DMS 273 (cell line): ENCODE measurements around the gene GRHL1.
"Not testable (repeated sequence)": the region's sequence is repeated elsewhere in the genome, so short reads cannot be mapped to it uniquely, and the experiment has no call there.

Experiments
- DNase-seq: peaks from one replicate; lab custom pipeline; 2025; ENCODE audit not compliant: unreplicated experiment; lab: John Stamatoyannopoulos, UW

The GRHL1 gene

GRCh38 chr2:9951522-9952285 lies at the start of gene GRHL1:
Gene GRHL1 (plus strand): TSS chr2:9951693. CDS start chr2:9951834, 141 bp downstream.
- DNase-seq: peak; percentile 98

- DNase-seq: no peak
These were observed 46.1 kb upstream of the GRHL1 start for GRCh38 chr2:9905413-9905812.

GRCh38 chr2:9907402-9907801 lies 44.1 kb upstream of the GRHL1 start:
- no peak for DNase-seq

DNA sequence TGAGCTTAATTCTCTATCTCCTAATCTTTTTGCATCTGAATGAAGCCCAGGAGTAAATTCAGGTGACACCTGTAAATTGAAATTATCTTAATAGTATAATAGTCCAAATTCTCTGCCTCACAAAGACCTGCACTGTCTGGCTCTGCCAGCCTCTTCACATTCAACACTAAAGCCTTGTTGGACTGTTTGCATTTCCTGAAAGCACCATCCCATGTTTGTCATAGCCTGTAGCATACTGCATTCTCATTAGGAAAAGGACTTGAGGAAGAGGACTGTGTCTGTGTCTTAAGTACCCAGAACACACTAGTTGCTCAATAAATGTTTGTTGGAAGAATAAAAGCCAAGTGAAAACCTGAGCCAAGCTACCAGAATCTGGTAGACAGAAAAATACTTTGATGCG lies 42.9 kb upstream of the GRHL1 start:
- no peak for DNase-seq

GRCh38 chr2:9909106-9909505 lies 42.4 kb upstream of the GRHL1 start:
- DNase-seq: no peak

GRCh38 chr2:9910699-9911098 lies 40.8 kb upstream of the GRHL1 start:
- no peak for DNase-seq

DNA sequence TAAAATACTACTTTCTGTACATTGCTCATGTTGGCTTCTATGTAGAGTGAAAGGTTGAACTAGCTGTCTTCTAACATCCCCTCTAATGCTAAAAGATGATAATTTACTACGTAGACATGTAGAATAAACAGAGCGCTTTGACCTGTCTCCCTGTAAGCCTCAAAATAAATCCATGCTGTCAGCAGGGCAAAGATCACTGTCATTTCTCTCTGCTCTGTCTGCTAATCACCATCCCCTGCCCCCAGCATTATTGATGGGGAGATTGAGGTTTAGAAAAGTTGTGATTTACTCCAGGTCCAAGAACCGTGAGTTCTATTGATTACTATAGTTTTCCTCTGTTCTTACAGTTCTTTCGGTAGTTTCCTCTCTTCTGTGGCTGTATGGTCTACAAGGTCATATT lies 39.0 kb upstream of the GRHL1 start:
- DNase-seq: no peak

GRCh38 chr2:9914384-9915065 lies 37.0 kb upstream of the GRHL1 start:
- DNase-seq: peak; percentile 57

DNA sequence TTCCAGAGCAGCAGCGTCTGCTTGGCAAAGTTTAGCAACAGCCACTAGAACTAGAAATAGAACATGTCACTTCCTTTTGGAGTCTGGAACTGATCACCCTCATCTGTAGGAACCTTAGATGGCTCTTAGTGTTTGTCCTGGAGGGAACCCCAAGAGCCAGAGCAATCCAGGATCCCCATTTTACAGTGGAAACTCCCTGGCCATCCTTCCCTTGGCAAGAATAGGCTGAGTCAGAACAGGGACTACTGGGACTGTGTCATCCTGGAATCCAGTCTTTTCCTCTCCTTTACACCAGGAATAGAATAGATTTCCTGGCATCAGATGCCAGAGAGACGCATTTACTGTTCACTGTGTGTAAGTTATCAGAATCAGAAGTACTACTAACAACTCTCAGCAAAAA lies 33.2 kb upstream of the GRHL1 start:
- no peak for DNase-seq

DNA sequence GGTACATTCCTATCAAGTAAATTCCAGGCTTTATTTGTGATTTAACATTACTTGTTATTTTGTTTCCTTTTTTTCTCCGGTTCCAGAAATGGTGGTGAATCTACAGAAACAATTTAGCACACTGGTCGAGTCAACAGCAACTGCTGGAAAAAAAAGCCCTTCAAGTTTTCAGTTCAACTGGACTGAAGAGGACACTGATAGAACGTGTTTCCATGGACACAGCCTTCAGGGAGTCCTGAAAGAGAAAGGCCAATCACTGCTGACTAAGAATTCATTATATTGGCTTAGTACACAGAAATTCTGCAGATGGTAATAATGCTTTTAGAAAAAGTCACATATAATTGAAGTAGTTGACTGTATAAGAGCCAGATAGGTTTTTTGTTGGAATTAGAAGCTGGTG lies 32.0 kb upstream of the GRHL1 start:
- DNase-seq: no peak

DNA sequence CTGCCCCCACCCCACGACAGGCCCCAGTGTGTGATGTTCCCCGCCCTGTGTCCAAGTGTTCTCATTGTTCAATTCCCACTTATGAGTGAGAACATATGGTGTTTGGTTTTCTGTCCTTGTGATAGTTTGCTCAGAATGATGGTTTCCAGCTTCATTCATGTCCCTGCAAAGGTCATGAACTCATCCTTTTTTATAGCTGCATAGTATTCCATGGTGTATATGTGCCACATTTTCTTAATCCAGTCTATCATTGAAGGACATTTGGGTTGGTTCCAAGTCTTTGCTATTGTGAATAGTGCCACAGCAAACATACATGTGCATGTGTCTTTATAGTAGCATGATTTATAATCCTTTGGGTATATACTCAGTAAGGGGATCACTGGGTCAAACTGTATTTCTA lies 24.5 kb upstream of the GRHL1 start:
- DNase-seq: not testable (repeated sequence)

GRCh38 chr2:9937258-9937657 lies 14.2 kb upstream of the GRHL1 start:
- DNase-seq: no peak

DNA sequence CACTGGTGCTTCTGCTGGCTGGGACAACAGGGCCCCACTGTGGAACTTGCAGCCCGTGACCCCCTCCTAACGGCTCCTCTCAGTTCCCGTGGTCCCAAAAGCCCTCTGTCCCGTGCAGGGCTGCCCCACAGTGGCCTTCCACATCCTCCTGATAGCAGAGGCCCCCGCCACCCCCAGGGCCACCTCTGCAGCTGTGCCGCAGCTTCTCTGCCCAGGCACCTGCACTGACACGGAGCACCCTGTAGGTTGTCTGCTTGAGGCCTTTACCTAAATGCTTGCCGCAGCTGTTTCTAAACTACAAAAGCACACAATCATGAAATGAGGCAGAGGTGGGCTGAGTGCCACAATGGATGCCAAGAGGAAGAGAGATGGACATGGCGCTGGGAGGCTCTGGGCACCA lies 13.5 kb upstream of the GRHL1 start:
- DNase-seq: no peak

GRCh38 chr2:9939587-9940485 lies 11.7 kb upstream of the GRHL1 start:
- DNase-seq: no peak

DNA sequence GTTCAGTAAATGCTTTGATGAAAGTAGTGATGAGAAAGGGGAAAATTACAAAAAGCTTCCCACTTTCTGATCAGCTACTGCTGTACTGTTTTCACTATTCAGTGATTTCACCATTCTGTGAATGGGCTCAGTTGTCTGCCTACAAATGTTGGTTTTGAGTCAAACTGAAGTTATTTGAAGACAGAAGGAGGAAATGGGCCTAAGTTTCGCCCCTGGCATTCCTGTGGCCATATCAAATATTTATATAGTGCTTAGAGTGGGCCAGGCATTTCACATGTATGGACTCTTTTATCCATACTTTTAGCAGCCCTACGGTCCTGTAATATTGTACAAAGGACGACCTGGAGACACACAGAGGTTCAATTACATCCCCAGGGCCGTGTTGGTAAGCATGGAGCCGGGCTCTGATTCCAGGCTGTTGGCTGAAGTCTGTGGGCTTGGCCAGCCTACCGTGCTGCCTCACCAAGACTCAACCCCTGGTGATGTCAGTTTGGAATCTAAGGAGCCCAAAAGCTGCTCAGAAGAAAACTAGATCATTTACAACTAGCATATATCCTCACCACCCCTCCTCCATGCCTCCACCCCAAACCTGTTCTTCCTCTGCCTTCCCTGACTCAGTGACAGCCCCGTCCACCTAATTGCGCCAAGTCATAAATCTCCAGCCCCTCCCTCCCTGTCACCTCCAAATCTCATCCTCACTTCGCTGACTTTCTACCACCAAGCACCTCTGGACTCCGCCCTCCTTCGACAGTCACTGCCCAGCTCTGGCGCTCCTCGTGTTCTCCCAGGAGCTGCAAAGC lies 10.1 kb upstream of the GRHL1 start:
- no peak for DNase-seq

GRCh38 chr2:9941996-9942390 lies 9.5 kb upstream of the GRHL1 start:
- no peak for DNase-seq

GRCh38 chr2:9944330-9944758 lies 7.1 kb upstream of the GRHL1 start:
- no peak for DNase-seq

GRCh38 chr2:9945596-9945995 lies 5.9 kb upstream of the GRHL1 start:
- DNase-seq: peak; percentile 23

GRCh38 chr2:9946076-9946475 lies 5.4 kb upstream of the GRHL1 start:
- DNase-seq: no peak

DNA sequence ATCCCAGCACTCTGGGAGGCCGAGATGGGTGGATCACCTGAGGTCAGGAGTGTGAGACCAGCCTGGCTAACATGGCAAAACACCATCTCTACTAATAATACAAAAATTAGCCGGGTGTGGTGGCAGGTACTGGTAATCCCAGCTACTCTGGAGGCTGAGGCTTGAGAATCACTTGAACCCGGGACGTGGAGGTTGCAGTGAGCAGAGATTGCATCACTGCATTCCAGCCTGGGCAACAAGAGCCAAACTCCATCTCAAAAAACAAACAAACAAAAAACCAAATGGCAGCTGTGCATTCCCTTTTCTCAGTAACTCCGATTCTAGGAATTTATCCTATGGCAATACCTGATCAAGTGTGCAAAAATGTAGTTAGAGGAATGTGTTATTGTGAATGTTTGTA lies 4.7 kb upstream of the GRHL1 start:
- no peak for DNase-seq

DNA sequence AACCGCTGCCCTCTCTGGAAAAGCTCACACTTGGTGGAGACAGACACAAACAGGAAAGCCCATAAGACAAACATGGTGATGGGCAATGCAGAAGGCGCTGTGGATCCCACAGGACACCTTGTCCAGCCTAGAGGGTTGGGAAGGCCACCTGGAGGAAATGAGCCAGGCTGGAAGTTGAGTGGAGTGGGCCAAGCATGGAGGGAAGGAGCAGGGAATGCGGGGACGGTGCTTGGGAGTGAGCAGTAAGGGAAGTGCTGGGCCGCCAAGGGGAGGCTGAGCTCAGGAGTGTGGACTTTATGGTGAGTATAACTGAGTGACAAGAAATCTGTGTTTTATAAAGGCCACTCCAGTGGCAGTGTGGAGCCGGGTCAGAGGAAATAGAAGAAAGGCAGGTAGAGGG lies 2.8 kb upstream of the GRHL1 start:
- no peak for DNase-seq
